Measurements from ENCODE around the gene ATG4D.
"Not testable (repeated sequence)": the region's sequence is repeated elsewhere in the genome, so short reads cannot be mapped to it uniquely, and the experiment has no call there.

The ATG4D gene

DNA sequence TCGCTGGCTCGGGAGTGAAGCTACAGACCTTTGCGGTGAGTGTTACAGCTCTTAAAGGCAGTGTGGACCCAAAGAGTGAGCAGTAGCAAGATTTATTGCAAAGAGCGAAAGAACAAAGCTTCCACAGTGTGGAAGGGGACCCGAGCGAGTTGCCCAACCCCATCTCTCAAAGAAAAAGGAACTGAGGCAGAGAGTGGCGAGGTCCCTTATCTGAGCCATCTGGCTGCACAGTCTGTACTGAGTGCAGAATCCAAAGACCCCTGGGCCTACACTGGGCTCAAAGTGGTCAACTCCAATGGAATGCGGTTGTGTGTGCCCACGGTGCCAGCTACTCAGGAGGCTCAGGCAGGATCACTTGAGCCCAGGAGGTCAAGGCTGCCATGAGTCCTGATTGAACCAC is 4.7 kb upstream of the ATG4D start:
- H3K27me3 ChIP-seq (ENCODE audit: insufficient read depth, low read length); H3K79me2 ChIP-seq (ENCODE audit: control insufficient read depth, insufficient read depth, low read length, unreplicated experiment); H2AFZ ChIP-seq (ENCODE audit: low read length, unreplicated experiment); H3K4me3 ChIP-seq (ENCODE audit: low read depth, low read length); H3K27ac ChIP-seq (ENCODE audit: low read depth, low read length); H3K4me1 ChIP-seq (ENCODE audit: control insufficient read depth, insufficient read depth, low read length, unreplicated experiment); H3K36me3 ChIP-seq (ENCODE audit: insufficient read depth, low read length): not testable (repeated sequence)

DNA sequence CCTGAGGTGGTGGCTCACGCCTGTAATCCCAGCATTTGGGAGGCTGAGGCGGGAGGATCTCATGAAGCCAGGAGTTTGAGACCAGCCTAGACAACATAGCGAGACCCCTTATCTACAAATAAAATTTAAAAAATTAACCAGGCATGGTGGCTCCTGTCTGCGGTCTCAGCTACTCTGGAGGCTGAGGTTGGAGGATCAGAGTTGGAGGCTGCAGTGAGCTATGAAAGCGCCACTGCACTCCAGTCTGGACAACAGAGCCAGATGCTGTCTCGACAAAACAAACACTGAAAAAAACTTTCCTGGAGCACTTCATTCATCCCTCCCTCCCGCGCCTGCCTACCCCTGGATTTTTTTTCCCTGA is 665 bp upstream of the ATG4D start:
- peak overlapping the region; percentile 90 for H3K4me3 ChIP-seq (ENCODE audit: low read depth, low read length)
- H3K27ac ChIP-seq (ENCODE audit: low read depth, low read length): no peak overlapping the region
- H3K79me2 ChIP-seq (ENCODE audit: control insufficient read depth, insufficient read depth, low read length, unreplicated experiment): peaks cover 7% of the 10 kb centered on the region
- H2AFZ ChIP-seq (ENCODE audit: low read length, unreplicated experiment): no peak overlapping the region
- H3K27me3 ChIP-seq (ENCODE audit: insufficient read depth, low read length): no peaks in the 10 kb centered on the region
- no peaks in the 10 kb centered on the region for H3K36me3 ChIP-seq (ENCODE audit: insufficient read depth, low read length)
- H3K4me1 ChIP-seq (ENCODE audit: control insufficient read depth, insufficient read depth, low read length, unreplicated experiment): peaks cover 3% of the 10 kb centered on the region

GRCh38 chr19:10544242-10544752 is 593 bp downstream of the ATG4D start:
- Histone ChIP-seq H3K27ac (ENCODE audit: low read depth, low read length) (no peak overlapping the region; the same call in 1 of the 2 replicates), H3K27me3 (ENCODE audit: insufficient read depth, low read length) (no peaks in the 10 kb centered on the region), H3K36me3 (ENCODE audit: insufficient read depth, low read length) (no peaks in the 10 kb centered on the region), H3K4me3 (ENCODE audit: low read depth, low read length) (peak overlapping the region; percentile 90), H3K4me1 (ENCODE audit: control insufficient read depth, insufficient read depth, low read length, unreplicated experiment) (peaks cover 3% of the 10 kb centered on the region), H2AFZ (ENCODE audit: low read length, unreplicated experiment) (peak overlapping the region; percentile 85), H3K79me2 (ENCODE audit: control insufficient read depth, insufficient read depth, low read length, unreplicated experiment) (peaks cover 7% of the 10 kb centered on the region)

DNA sequence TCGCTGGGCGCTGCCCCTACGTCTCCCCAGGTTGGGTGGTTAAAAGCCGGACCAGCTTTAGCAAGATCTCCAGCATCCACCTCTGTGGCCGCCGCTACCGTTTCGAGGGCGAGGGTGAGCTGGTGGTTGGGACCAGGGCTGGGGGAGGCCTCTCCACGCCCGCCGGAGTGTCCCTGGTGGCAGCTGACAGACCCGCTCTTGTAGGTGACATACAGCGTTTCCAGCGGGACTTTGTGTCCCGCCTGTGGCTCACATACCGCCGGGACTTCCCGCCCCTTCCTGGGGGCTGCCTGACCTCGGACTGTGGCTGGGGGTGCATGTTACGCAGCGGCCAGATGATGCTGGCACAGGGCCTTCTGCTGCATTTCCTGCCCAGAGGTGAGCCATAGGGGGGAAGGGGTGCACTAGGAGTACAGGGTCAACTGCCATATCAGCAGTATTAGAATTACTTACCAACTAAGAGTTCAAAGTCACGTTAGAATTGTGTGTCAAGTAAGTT is 1.1 kb downstream of the ATG4D start:
- H3K4me1 ChIP-seq (ENCODE audit: control insufficient read depth, insufficient read depth, low read length, unreplicated experiment): peaks cover 3% of the 10 kb centered on the region
- peak overlapping the region; percentile 90 for H3K4me3 ChIP-seq (ENCODE audit: low read depth, low read length)
- H3K27ac ChIP-seq (ENCODE audit: low read depth, low read length): no peak overlapping the region

DNA sequence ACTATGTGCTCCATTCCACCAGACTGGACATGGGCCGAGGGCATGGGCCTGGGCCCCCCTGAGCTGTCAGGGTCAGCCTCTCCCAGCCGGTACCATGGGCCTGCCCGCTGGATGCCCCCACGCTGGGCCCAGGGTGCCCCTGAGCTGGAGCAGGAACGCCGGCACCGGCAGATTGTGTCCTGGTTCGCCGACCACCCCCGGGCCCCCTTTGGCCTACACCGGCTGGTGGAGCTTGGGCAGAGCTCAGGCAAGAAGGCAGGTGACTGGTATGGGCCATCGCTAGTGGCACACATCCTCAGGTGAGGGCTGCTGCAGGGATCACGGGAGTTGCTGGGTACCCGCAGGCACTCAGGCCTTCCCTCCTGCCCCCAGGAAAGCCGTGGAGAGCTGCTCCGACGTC is 3.1 kb downstream of the ATG4D start:
- Histone ChIP-seq H3K4me1 (ENCODE audit: control insufficient read depth, insufficient read depth, low read length, unreplicated experiment) (peaks cover 3% of the 10 kb centered on the region), H3K27ac (ENCODE audit: low read depth, low read length) (no peak overlapping the region), H3K36me3 (ENCODE audit: insufficient read depth, low read length) (no peaks in the 10 kb centered on the region), H3K27me3 (ENCODE audit: insufficient read depth, low read length) (no peaks in the 10 kb centered on the region), H3K4me3 (ENCODE audit: low read depth, low read length) (no peak overlapping the region), H2AFZ (ENCODE audit: low read length, unreplicated experiment) (no peak overlapping the region), H3K79me2 (ENCODE audit: control insufficient read depth, insufficient read depth, low read length, unreplicated experiment) (peaks cover 7% of the 10 kb centered on the region)

More for the DNA sequence above, 1.1 kb downstream of the ATG4D start:
- Histone ChIP-seq H2AFZ (ENCODE audit: low read length, unreplicated experiment) (no peak overlapping the region), H3K79me2 (ENCODE audit: control insufficient read depth, insufficient read depth, low read length, unreplicated experiment) (peaks cover 7% of the 10 kb centered on the region), H3K27me3 (ENCODE audit: insufficient read depth, low read length) (no peaks in the 10 kb centered on the region), H3K36me3 (ENCODE audit: insufficient read depth, low read length) (no peaks in the 10 kb centered on the region)

GRCh38 chr19:10548746-10549276 is 5.1 kb downstream of the ATG4D start:
- no peak overlapping the region for H3K4me3 ChIP-seq (ENCODE audit: low read depth, low read length)
- H3K79me2 ChIP-seq (ENCODE audit: control insufficient read depth, insufficient read depth, low read length, unreplicated experiment): peaks cover 7% of the 10 kb centered on the region
- H3K36me3 ChIP-seq (ENCODE audit: insufficient read depth, low read length): peaks cover 9% of the 10 kb centered on the region

GRCh38 chr19:10549733-10550132 is 6.0 kb downstream of the ATG4D start:
- Histone ChIP-seq H3K4me1 (ENCODE audit: control insufficient read depth, insufficient read depth, low read length, unreplicated experiment) (no peaks in the 10 kb centered on the region), H3K27ac (ENCODE audit: low read depth, low read length) (no peak overlapping the region), H3K27me3 (ENCODE audit: insufficient read depth, low read length) (no peaks in the 10 kb centered on the region), H2AFZ (ENCODE audit: low read length, unreplicated experiment) (no peak overlapping the region), H3K36me3 (ENCODE audit: insufficient read depth, low read length) (peaks cover 9% of the 10 kb centered on the region), H3K79me2 (ENCODE audit: control insufficient read depth, insufficient read depth, low read length, unreplicated experiment) (no peaks in the 10 kb centered on the region), H3K4me3 (ENCODE audit: low read depth, low read length) (no peak overlapping the region)

More at GRCh38 chr19:10548746-10549276, 5.1 kb downstream of the ATG4D start:
- no peaks in the 10 kb centered on the region for H3K27me3 ChIP-seq (ENCODE audit: insufficient read depth, low read length)
- no peak overlapping the region for H2AFZ ChIP-seq (ENCODE audit: low read length, unreplicated experiment)
- no peak overlapping the region for H3K27ac ChIP-seq (ENCODE audit: low read depth, low read length)
- H3K4me1 ChIP-seq (ENCODE audit: control insufficient read depth, insufficient read depth, low read length, unreplicated experiment): no peaks in the 10 kb centered on the region

GRCh38 chr19:10550336-10550735 is 6.6 kb downstream of the ATG4D start:
- no peaks in the 10 kb centered on the region for H3K79me2 ChIP-seq (ENCODE audit: control insufficient read depth, insufficient read depth, low read length, unreplicated experiment)
- H3K36me3 ChIP-seq (ENCODE audit: insufficient read depth, low read length): peaks cover 9% of the 10 kb centered on the region
- no peak overlapping the region for H3K27ac ChIP-seq (ENCODE audit: low read depth, low read length)
- H3K27me3 ChIP-seq (ENCODE audit: insufficient read depth, low read length): no peaks in the 10 kb centered on the region
- no peak overlapping the region for H2AFZ ChIP-seq (ENCODE audit: low read length, unreplicated experiment)
- H3K4me3 ChIP-seq (ENCODE audit: low read depth, low read length): no peak overlapping the region
- H3K4me1 ChIP-seq (ENCODE audit: control insufficient read depth, insufficient read depth, low read length, unreplicated experiment): no peaks in the 10 kb centered on the region

GRCh38 chr19:10551006-10551405 is 7.3 kb downstream of the ATG4D start:
- H3K4me1 ChIP-seq (ENCODE audit: control insufficient read depth, insufficient read depth, low read length, unreplicated experiment): not testable (repeated sequence)

GRCh38 chr19:10551698-10552301 is 8.1 kb downstream of the ATG4D start:
- no peaks in the 10 kb centered on the region for H3K79me2 ChIP-seq (ENCODE audit: control insufficient read depth, insufficient read depth, low read length, unreplicated experiment)
- no peak overlapping the region for H3K4me3 ChIP-seq (ENCODE audit: low read depth, low read length)
- no peaks in the 10 kb centered on the region for H3K27me3 ChIP-seq (ENCODE audit: insufficient read depth, low read length)
- H3K27ac ChIP-seq (ENCODE audit: low read depth, low read length): no peak overlapping the region
- peaks cover 9% of the 10 kb centered on the region for H3K36me3 ChIP-seq (ENCODE audit: insufficient read depth, low read length)
- no peaks in the 10 kb centered on the region for H3K4me1 ChIP-seq (ENCODE audit: control insufficient read depth, insufficient read depth, low read length, unreplicated experiment)
- H2AFZ ChIP-seq (ENCODE audit: low read length, unreplicated experiment): no peak overlapping the region

More at GRCh38 chr19:10551006-10551405, 7.3 kb downstream of the ATG4D start:
- not testable (repeated sequence) for H3K79me2 ChIP-seq (ENCODE audit: control insufficient read depth, insufficient read depth, low read length, unreplicated experiment); H2AFZ ChIP-seq (ENCODE audit: low read length, unreplicated experiment); H3K36me3 ChIP-seq (ENCODE audit: insufficient read depth, low read length); H3K27me3 ChIP-seq (ENCODE audit: insufficient read depth, low read length); H3K4me3 ChIP-seq (ENCODE audit: low read depth, low read length); H3K27ac ChIP-seq (ENCODE audit: low read depth, low read length)

DNA sequence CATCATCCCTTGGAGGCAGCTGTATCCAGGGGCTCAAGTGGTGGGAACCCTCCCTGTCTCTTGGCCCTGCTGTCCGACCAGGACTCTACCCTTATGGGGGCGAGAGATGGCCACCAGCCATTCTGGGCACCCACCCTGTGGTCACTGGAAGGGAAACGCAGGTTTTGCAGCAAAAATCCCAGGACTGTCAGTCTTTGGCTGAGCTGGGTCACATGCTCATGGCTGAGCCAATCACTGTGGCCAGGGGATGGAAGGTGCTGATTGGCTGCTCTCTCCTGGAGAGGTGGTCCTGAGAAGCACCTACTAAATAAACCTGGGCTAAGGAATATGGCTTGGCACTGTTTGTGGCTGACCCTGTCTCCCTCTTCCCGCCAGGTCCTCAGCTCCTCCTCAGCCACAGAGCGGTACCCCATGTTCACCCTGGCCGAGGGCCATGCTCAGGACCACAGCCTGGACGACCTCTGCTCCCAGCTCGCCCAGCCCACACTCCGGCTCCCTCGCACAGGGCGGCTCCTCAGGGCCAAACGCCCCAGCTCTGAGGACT is 8.9 kb downstream of the ATG4D start:
- no peak overlapping the region for H3K4me3 ChIP-seq (ENCODE audit: low read depth, low read length)
- H2AFZ ChIP-seq (ENCODE audit: low read length, unreplicated experiment): no peak overlapping the region
- H3K79me2 ChIP-seq (ENCODE audit: control insufficient read depth, insufficient read depth, low read length, unreplicated experiment): no peaks in the 10 kb centered on the region
- no peaks in the 10 kb centered on the region for H3K27me3 ChIP-seq (ENCODE audit: insufficient read depth, low read length)
- H3K4me1 ChIP-seq (ENCODE audit: control insufficient read depth, insufficient read depth, low read length, unreplicated experiment): no peaks in the 10 kb centered on the region
- peaks cover 9% of the 10 kb centered on the region for H3K36me3 ChIP-seq (ENCODE audit: insufficient read depth, low read length)
- no peak overlapping the region for H3K27ac ChIP-seq (ENCODE audit: low read depth, low read length)
